Pancreas (tissue), 10 donors: ENCODE measurements around the gene HRH1. TPM values are rescaled to one million over a fixed set of nuclear protein-coding genes. Genes with fewer than 3 reads are reported as not detected.

Experiments used
- ATAC-seq, 4 donors: fragments of 200-7000 bp; cut with Tn5 transposase; one replicate each; pipeline versions ENCODE4 v1.8.0 to v1.9.1; 2020; ENCODE audit warnings: mild to moderate bottlenecking in 4 of 4, moderate library complexity in 4 of 4
- DNase-seq, 6 donors: peaks; one replicate each; pipeline ENCODE4 v3.0.0-alpha.2; 2020
- FAIRE-seq: peaks from 2 replicates; lab custom pipeline; 2012; peaks lifted over from hg19 to GRCh38; lab: Jason Lieb, UNC
- H3K27ac ChIP-seq, 4 donors: fragments of 200-600 bp; sonication (generic); 1 replicate in 3 of 4; 2 replicates in 1 of 4; pipeline versions ENCODE4 v1.5.0 to v1.8.0; 2020
- H3K27me3 ChIP-seq, 4 donors: fragments of 200-600 bp; one replicate each; pipeline ENCODE4 v1.8.0; 2021
- H3K36me3 ChIP-seq, 3 donors: fragments of 200-600 bp; sonication (generic) in 1 of 3; one replicate each; pipeline versions ENCODE4 v1.5.0 to v1.8.0; 2020 to 2021
- H3K4me1 ChIP-seq, 3 donors: fragments of 200-600 bp; one replicate each; pipeline ENCODE4 v1.8.0; 2021
- H3K4me3 ChIP-seq, 4 donors: fragments of 200-600 bp; sonication (generic) in 2 of 4; one replicate each; pipeline versions ENCODE4 v1.5.0 to v1.8.0; 2020 to 2021
- H3K9me3 ChIP-seq, 4 donors: fragments of 200-600 bp; one replicate each; pipeline ENCODE4 v1.8.0; 2021
- WGBS, 2 donors: extraction: QIAGEN DNeasy Blood & Tissue Kit; methylation state at CpG; one replicate each; pipeline ENCODE4 v1.1.7; 2013; 5-methylcytosine and 5-hydroxymethylcytosine counted together
- intact Hi-C, 3 donors: fragments of 100-400 bp; cut with DNase I; formaldehyde crosslinking; loops; one replicate each; pipeline versions ENCODE4 v1.11.1 to v1.14.2; 2022
- polyA plus RNA-seq, 2 donors: library from polyadenylated mRNA; stranded (reverse); fragments of 200-250 nt; gene quantifications; one replicate each; pipeline ENCODE4 v1.2.3, GENCODE V29; 2013
- total RNA-seq, 6 donors: library from RNA; stranded (reverse); fragmentation: NEBNext Ultra II Directional in 4 of 6; extraction: Animal tissue kit (Norgen Biotek cat#: 25700) in 4 of 6; gene quantifications; one replicate each; pipeline versions ENCODE4 v1.2.1 to v1.2.4, GENCODE V29; 2021 to 2023
- TF ChIP-seq, protein P1 (sequence below), 4 donors: fragments of 200-600 bp; sonication (generic) in 3 of 4; IDR thresholded peaks; one replicate each; pipeline versions ENCODE4 v1.5.0 to v1.8.0; 2021; ENCODE audit warnings: antibody characterized with exemption in 4 of 4
- donor health status: healthy with polysubstance abuse.
- donor health status: DM: no; HTN: no; CAD: no; lungs with moderate emphysema.
- donor health status: DM: no; HTN: no; CAD: no.
- donor health status: control.
- donor health status: control.
- donor health status: Bipolar disorder and iron deficiency.
- donor health status: DM: yes; HTN: yes; CAD: no.
- donor health status: DM: no; HTN: no; CAD: no.
- donor health status: DM: no; HTN: no; CAD: no.
- donor health status: DM: yes; HTN: yes; CAD: no.

Gene HRH1
- total and polyA plus RNA-seq, 8 donors = 0.16 to 1.3 (median 0.25) TPM

- TF ChIP-seq, protein P1, sequence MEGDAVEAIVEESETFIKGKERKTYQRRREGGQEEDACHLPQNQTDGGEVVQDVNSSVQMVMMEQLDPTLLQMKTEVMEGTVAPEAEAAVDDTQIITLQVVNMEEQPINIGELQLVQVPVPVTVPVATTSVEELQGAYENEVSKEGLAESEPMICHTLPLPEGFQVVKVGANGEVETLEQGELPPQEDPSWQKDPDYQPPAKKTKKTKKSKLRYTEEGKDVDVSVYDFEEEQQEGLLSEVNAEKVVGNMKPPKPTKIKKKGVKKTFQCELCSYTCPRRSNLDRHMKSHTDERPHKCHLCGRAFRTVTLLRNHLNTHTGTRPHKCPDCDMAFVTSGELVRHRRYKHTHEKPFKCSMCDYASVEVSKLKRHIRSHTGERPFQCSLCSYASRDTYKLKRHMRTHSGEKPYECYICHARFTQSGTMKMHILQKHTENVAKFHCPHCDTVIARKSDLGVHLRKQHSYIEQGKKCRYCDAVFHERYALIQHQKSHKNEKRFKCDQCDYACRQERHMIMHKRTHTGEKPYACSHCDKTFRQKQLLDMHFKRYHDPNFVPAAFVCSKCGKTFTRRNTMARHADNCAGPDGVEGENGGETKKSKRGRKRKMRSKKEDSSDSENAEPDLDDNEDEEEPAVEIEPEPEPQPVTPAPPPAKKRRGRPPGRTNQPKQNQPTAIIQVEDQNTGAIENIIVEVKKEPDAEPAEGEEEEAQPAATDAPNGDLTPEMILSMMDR (IDR thresholded peaks at IDR 0.05) = no peak
- Histone ChIP-seq H3K36me3 (no peaks in the 10 kb centered on the region), H3K4me3 (no peak overlapping the region), H3K27ac (no peak overlapping the region), H3K27me3 (no peaks in the 10 kb centered on the region), H3K4me1 (no peaks in the 10 kb centered on the region), H3K9me3 (no peaks in the 10 kb centered on the region)
- intact Hi-C loops = no loop called here
- 85 to 87% methylated on average over 13 of the region's 13 CpGs for WGBS, 2 donors
- no peak for ATAC-seq
- DNase-seq = no peak
- no peak for FAIRE-seq
Measured at GRCh38 chr3:11168406-11168805, 14.1 kb downstream of the HRH1 start.

DNA sequence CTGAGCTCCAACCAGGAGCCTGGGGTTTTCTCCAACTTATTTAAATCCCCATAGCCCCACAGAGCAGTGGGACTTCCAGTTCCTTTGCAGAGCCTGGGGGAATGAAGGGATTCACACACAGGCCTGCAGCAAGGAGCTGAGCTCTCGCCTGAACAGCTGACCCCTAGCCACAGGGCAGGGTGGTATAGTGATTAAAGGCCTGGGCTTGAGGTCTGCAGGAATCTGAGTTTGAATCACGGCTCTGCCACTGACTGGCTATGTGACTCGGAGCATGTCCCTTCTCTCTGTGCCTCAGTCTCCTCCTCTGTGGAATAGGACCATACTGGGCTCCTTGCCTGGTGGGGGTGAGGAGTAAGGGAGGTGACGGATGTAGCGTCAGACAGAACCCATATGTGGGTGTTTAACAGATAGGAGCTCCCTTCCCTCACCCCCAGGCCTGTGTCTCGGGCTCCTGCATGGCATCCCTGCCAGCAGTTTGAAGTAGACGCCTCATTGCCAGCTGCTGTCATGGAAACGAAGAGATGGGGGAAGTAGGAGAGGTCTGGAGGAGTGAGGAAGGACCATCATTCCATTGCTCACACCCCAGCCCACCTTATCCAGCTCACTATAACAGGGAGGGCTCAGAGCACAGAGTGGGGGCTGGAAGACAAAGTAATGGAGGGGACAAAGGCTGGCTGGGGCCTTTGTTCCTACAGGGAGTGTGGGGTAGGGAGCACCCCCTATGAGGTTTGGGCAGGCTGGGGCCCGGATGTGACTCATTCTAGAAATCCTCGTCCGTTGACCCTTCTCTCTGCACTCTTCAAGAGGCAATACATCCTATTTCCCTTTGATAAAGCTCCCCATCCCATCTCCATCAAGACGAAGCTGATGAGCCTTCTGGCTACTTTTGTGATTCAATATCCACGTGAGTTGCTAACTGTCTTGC lies 14.8 kb downstream of the HRH1 start:
- no peaks in the 10 kb centered on the region for H3K9me3 ChIP-seq
- WGBS, 2 donors = 66 to 75% methylated on average over 13 of the region's 13 CpGs
- no peaks in the 10 kb centered on the region for H3K4me1 ChIP-seq
- DNase-seq (no peak), ATAC-seq (no peak), FAIRE-seq (no peak)
- TF ChIP-seq, protein P1 (IDR thresholded peaks at IDR 0.05) = no peak
- H3K36me3 ChIP-seq = no peaks in the 10 kb centered on the region
- intact Hi-C loops = no loop called here
- H3K27ac ChIP-seq = no peak overlapping the region
- no peak overlapping the region for H3K4me3 ChIP-seq
- no peaks in the 10 kb centered on the region for H3K27me3 ChIP-seq

GRCh38 chr3:11170052-11170770 lies 15.9 kb downstream of the HRH1 start:
- Histone ChIP-seq H3K9me3 (no peaks in the 10 kb centered on the region), H3K4me1 (no peaks in the 10 kb centered on the region), H3K27me3 (no peaks in the 10 kb centered on the region), H3K4me3 (no peak overlapping the region), H3K27ac (no peak overlapping the region), H3K36me3 (no peaks in the 10 kb centered on the region)
- intact Hi-C loops = no loop called here
- FAIRE-seq = no peak
- TF ChIP-seq, protein P1 (IDR thresholded peaks at IDR 0.05) = no peak
- no peak for ATAC-seq
- 59 to 64% methylated on average over 21 of the region's 21 CpGs for WGBS, 2 donors
- no peak for DNase-seq

DNA sequence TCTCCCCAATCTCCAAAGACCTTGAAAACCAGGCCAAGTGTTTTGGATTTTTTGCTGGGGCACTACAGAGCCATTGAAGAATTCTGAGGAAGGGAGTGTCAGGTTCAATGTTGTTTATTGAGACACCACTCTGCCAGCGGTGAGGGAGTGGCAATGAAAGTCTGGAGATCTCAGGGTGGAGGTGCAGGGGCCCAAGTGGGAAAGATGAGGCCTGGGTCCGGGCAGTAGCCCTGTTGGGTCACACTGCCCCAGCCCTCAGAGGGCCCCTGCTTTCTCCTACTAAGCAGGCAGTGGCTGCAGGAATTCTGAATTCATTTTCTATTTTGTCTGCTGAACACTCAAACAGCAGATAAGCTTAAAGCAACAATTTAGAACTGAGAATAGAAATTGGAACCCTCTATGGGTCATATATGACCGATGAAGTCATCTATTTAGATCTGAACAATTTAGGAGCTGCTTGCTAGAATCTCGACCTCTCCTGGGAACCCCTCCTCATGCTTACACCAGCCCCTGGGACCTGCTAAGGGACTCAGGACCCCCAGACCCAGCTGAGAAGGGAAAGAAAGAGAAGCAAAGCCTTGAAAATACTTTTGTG lies 17.9 kb downstream of the HRH1 start:
- H3K27ac ChIP-seq = no peak overlapping the region
- H3K4me3 ChIP-seq = no peak overlapping the region
- H3K36me3 ChIP-seq = no peaks in the 10 kb centered on the region
- 46 to 55% methylated on average over 4 of the region's 4 CpGs for WGBS, 2 donors
- intact Hi-C loops = no loop called here
- ATAC-seq (no peak), DNase-seq (no peak), FAIRE-seq (no peak)
- TF ChIP-seq, protein P1 (IDR thresholded peaks at IDR 0.05) = no peak
- H3K27me3 ChIP-seq = no peaks in the 10 kb centered on the region
- H3K9me3 ChIP-seq = no peaks in the 10 kb centered on the region
- no peaks in the 10 kb centered on the region for H3K4me1 ChIP-seq
